ENCODE data around the gene EVI5.
"Not testable (repeated sequence)": the region's sequence is repeated elsewhere in the genome, so short reads cannot be mapped to it uniquely, and the experiment has no call there.

EVI5 gene

DNA sequence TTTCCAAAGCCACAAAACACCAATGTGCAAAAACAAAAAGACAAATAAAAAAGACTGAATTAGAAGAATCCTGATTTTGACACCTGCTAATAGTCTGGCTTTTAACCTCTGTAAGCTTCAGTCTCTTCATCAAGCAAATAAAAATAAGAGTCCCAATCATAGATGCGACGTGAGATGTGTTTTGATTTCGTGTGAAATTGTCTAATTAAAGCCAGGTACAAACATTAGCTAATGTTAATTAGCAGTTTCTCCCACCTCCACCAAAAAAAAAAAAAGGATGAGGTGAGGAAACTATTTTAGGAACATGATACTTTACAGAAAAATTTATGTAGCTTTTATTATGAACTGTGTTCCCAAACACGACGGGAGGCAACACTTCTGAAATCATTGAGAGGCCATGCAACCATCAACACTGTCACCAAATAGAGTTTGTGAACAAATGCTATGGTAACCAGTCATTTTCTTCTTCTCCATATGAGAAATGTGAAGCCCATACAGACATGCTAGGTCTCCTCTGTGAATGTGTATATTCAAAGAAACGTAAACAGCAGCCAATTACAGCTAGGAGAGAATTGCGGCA lies 6.7 kb upstream of the EVI5 start:
- ATAC-seq: no peak

DNA sequence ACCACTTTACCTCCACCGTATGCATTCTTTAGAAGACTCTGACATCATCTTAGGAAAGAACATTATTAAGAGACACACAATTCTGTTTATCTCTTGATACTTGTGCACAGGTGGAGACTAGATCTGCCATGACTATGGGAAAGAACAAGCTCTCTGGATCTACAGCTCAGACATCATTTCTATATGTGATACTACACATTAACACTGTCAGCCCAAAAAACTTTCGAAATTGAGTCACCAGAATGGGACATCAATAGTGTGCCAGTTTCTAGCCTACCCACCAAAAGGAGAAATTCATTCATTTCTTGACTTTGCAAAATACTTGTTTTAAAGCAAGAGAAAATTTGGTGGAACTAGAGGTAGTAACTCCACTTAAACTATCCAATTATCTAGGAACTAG lies 6.0 kb upstream of the EVI5 start:
- no peak for ATAC-seq

DNA sequence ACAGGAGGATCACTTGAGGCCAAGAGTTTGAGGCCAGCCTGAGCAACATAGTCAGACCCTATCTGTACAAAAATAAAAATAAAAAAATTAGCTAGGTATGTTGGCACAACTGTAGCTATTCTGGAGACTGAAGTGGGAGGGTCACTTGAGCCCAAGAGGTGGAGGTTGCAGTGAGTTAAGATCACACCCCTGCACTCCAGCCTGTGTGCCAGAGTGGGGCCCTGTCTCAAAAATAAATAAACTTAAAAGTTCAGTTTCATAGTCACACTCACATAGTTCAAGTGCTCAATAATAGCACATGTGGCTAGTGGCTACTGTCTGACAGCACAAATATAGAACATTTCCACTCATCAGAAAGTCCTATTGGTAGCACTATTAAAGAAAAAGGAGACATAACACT lies 5.2 kb upstream of the EVI5 start:
- no peak for ATAC-seq

DNA sequence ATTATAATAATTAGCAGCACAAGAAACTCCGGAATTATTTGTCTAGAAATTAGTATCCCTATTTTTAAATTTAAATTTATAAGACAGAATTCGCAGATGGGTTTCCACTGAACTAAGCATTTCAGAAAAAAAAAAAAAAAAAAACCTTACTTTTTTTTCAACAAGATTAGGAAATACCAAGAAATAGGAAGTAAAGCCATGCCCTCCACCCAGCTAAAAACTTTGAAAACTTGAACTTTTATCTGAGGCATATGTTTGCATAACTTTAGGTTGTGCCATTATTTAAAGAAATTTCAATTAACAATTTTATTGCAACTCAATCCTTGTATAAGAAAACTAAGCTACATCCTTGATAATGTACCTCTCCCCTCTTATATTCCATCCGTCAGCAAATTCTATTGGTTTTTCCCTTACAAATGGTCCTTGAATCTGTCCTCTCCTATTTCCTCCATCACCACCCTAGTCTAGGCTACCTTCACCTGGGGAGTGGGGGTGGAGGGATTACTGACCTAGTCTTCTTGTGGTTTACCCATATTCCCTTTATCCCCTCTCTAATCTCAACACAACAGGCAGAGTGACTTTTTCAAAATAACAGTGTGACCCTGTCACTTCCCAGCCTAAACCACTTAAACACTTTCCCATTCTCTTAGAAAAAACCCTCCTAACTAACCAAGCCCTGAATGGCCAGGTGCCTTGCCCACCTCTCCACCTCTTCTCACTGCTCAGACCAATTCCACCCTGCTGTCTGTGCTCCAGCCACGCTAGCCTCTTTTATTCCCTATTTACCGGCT lies 1.4 kb upstream of the EVI5 start:
- ATAC-seq: no peak

DNA sequence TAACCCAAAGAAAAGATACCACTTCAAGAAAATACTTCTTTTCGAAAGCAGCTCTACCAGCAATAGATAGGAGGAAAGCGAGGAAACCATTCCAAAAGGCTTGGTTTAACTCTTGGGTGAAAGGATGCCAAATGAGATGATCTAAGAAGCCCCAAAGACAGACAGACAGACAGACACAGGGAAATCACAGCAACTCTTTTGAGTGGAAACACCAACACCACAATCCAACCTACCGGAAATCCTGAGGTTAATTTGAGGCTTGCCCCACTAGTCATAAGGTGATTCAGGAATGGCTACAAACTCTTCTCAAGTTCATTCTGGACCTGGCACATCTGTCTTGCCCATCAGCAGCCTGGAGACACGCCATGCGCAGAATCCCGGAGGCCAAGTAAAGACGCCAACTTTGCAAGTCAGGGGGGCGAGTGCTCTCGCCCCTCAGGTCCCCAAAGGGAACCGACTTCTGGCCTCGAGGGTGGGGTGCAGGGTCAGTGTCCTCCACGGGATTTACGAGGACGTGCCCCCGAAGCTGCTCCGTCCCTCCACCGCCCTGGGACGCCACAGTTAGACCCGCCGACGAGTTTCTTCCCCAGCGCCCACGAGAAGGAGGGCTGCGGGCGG lies 778 bp downstream of the EVI5 start:
- no peak for ATAC-seq

DNA sequence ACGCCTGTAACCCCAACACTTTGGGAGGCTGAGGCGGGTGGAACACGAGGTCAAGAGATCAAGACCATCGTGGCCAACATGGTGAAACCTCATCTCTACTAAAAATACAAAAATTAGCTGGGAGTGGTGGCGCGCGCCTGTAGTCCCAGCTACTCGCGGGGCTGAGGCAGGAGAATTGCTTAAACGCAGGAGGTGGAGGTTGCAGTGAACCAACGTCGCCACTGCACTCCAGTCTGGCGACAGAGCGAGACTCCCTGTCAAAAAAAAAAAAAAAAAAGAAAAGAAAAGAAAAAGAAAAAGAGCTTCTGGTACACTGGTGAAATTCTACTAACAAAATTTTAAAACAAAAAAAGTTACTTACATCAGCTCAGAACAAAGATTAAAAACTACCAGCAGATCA lies 1.4 kb downstream of the EVI5 start:
- ATAC-seq: not testable (repeated sequence)

DNA sequence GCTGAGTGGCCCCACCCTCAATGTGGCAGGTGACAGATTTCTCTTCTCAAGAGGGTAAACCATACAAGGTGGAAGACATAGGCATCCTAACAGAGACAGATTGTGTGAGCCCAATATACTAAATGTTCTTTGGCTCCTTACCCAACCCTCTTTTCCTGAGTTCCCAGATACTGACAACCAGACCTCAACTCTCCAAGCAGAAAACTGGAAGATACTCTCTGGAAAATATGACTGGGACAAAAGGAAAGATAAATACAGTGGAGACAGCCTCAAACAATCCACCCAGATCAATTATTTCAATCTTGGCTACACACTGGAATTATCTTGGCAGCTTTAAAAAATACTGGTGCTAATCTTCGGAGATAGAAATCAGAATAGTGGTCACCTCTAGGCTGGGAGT lies 6.5 kb downstream of the EVI5 start:
- no peak for ATAC-seq

DNA sequence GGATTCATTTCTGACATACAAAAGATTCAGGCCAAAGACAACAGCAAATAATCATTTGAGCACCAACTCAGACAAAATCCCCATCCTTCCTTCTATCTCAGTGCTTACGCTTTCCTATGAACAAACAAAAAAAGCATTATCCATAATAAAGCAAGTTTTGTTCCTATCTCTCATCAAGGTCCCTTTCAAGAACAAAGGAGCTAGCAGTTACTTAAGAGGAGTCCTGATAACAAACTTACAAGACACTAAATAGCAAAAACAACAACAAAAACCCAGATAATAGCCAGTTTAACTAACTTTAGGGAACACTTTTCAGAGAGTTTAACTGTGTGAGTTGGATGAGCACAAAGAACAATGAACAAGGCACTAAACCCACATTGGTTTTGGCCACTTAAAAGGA lies 10.5 kb downstream of the EVI5 start:
- no peak for ATAC-seq

DNA sequence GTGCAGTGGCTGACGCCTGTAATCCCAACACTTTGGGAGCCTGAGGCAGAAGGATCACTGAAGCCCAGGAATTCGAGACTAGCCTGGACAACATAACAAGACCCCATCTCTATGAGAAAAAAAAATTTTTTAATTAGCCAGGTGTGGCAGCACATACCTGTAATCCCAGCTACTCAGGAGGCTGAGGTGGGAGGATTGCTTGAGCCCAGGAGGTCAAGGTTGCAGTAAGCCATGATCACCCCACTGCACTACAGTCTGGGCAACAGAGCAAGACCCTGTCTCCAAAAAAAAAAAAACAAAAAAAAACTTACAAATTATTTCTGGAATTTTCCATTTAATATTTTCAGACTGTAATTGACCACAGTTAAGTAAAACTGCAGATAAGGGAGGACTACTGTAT lies 11.2 kb downstream of the EVI5 start:
- not testable (repeated sequence) for ATAC-seq

DNA sequence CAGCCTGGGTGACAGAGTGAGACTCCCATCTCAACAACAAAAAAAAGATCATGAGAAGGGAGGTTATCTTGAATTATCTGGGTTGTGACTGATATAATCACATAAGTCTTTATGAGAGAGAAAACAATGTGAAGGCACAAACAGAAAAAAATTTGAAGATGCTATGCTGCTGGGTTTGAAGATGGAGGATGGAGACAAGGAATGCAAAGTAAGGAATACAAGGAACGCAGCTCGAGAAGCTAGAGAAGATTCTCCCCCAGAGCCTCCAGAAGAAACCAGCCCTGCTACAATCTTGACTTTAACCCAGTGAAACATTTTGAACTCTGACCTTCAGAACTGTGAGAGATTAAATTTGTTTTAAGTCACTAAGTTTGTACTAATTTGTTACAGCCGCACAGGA lies 15.1 kb downstream of the EVI5 start:
- no peak for ATAC-seq

DNA sequence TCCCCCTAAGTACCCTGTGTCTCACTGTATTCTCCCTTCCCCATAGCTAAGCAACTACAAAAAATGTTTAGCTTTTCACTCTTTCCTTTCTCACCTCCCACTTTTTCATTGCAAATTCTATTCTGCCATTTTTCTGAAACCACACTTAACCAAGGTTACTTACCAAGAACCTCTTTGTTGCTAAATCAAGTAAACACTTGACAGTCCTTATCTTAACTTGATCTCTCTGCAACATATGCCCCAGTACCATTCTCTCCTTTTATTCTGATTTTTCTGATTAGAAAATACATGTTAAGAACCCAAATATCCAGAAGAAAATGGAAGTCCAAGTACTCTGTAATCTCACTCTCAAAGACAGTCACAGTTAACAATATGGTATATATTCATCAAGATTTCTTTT lies 16.0 kb downstream of the EVI5 start:
- no peak for ATAC-seq

DNA sequence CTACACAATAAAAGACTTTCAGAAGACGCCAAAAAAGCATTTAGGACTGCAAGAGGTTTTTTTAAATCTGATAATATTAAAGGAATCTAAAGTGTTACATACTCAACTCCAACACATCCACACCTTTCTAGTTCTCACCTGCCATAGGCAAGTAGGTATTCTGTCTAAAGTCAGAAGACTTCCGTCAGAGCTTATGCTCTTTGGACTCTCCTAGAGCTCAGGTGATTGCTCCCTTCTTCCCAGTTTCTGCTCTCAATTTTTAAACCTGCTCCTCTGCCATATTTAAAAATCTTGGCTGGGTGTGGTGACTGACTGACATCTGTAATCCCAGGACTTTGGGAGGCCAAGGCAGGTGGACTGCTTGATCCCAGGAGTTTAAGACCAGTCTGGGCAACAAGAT lies 16.6 kb downstream of the EVI5 start:
- ATAC-seq: no peak

DNA sequence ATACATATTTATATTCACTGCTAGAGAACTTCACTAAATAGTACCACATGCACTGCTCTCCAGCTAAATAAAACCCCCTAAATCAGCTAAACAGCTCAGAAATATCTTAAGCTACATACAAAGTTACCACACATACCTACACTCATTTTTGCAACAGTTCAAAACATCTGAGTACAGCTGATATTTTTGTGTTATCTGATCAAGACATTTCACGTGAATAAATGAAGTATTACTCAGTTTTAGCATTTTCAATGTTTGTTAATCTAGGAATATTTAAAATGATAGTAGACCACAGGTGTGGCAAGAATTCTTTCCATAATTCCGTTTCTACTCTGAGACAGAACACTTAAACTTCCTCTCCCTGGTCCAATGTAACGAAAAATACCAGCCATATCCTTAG lies 20.8 kb downstream of the EVI5 start:
- no peak for ATAC-seq

DNA sequence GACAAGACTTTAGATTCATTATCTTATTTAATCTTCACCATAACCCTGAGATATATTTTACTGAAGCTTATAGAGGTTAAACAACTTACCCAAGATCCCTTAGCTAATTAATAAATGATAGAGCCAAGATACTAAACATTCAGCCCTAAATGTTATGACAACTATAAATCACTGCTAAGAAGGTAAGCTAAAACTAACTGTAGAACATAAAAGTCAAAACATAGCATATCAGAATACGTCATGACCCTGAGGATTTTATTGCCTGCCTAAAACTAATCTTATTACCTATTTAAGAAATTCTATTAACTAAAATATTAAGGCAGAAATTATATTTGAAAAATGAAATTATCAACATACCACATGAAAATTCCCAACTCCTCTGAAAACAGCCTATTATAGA lies 22.6 kb downstream of the EVI5 start:
- ATAC-seq: no peak

DNA sequence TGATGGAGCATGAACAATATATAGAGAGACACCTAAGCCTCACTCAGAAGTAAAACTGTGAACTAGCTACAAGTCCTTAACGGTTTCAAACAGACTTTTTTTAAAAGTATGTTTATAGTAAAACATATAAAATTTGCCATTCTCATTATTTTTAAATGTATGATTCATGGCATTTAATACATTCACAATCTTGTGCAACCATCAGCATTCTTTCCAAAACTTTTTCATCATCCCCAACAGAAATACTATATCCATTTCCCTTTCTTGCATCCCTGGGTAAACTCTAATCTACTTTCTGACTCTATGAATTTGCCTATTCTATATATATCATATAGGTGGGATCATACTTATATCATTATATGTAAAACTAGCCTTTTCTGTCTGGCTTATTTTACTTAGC lies 25.5 kb downstream of the EVI5 start:
- ATAC-seq: no peak

DNA sequence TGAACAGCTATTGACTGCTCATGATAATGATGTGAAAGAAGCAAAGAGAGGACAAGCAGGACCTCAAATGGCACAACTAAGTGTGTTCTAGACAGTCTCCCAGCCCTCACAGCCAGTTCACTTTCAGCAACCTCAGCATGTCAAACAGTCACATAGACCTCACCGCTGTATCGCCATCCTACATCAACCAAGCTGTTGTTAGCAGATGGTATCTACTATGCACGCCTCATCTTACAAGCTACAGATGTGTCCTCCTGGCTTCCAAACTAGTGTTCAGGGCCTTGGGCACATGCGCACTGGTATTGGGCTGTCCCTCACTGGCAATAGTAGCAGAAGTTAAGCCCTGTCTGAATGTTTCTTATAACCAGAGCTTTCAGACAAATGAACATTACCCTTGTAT lies 28.4 kb downstream of the EVI5 start:
- ATAC-seq: no peak

DNA sequence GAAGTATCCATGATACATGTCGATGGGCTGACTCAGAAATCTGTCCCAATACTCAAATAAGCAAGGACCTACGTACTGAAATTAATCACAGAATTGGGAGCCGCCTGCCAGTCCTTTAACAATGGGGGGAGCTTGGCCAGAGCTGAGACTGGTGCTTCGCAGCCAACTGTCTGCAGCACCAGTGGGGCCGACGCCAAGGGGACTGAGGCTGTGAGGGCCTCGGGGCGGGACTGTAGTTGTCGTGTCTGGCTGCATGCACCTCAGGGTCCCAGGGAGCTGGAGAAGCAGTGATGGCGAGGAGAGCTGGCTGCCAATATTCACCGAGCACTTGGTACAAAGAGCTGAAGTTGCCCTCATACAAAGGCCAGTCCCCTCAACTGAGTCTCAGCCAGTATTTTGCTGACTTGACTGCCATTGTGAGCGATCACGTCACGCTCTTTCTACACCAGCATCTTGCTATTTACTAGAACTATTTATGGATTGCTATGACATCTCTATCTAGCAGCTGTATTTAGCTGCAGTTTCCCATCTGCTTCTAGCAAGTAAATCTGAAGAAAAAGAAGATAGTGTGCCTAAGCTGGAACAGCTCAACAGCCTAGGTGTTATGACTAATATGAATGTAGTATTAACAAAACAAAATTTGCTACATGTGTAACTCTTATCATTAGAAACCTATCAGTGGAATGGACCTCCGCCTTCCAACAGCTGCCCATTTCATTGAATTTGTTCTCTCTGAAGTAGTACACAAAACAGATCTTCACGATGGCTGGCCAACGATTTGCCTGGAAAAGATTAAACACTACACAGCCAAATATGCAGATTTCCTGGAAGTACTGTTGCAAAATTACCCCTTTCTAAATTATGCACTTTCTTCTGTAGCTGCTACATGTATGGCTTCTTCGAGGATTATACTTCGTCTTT lies 29.1 kb downstream of the EVI5 start:
- no peak for ATAC-seq

DNA sequence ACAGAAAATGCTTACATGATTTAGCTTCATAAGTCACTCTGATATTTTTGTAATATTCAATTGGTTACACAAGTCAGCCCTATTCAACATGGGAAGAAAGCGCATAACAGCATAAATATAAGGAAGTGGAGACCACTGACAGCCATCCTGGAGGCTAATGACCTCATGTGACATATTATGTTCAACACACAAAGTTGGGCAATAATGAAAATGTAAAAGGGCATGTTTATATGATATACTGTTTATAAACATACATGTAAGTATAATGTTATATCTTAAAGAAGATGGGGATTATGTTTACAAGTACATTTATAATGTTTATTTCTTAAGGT lies 30.2 kb downstream of the EVI5 start:
- no peak for ATAC-seq

DNA sequence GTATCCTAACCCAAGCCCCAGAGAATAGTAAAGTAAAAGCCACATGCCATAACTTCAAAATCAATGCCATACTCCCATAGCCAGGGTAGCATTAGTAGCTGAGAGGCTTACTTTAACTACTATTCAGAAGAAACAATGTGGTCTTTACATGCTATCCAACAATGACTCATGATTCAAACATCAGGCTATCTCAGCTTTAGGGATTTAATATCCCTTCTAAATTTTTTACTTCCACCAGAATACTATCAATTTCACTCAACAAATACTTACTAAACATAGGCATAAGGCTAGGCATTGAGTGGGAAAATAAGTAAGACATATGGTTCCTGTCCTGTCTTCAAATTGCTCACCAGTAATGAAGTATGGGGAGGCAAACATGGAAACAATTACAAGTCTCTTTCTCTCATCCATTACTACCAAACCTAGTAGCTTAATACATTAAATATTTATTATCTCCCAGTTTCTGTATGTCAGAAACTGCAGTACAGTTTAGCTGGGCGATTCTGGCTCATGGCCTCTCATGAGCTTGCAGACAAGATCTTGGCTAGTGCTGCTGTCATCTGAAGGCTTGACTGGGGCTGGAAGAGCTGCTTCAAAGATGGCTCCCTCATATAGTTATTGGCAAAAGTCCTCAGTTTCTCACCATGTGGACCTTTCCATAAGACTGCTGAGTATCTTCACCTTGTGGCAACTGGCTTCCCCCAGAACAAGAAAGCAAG lies 30.7 kb downstream of the EVI5 start:
- no peak for ATAC-seq

DNA sequence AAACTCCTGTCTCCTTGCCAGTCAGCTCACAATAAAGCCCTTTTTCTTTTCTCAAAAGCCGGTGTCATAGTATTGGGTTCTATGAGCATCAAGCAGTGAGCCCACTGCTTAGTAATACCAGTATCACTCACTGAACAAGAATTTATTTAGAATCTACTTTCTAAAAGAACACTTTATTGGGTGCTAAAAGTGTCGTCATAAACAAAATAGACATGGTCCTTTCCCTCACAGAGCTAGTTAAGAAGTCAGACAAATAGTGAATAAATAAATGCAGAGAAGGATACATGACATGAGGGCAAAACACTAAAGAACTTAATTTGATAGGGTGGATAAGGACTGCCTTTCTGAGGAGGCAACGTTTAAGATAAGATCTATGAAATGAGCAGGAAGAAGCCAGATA lies 32.2 kb downstream of the EVI5 start:
- no peak for ATAC-seq

DNA sequence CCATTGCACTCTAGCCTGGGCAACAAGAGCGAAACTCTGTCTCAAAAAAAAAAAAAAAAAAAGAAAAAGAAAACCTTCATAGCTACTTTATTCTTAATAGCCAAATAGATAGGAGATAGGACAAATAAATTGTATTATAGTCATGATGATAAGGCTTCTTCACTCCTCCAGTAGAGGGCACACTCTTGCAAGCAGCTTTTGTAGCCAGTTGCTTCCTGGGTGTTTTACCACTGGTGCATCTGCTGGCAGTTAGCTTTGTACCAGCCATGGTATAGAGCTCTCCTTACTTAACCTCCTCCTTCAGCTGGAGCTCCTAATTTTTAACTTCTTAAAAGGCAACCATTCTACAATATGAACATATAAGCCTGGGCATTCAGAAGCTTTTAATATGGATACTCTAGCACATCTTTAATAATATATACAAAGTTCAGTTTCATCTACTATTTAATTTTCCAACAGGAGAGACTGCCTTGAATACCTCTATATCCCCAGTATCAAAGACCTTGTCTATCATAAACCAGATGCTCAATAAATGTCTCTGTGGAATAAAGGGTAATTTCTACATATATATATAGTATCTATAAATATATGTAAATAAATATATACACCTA lies 35.8 kb downstream of the EVI5 start:
- peak in 1 of 2 donors; percentile 66 for ATAC-seq

DNA sequence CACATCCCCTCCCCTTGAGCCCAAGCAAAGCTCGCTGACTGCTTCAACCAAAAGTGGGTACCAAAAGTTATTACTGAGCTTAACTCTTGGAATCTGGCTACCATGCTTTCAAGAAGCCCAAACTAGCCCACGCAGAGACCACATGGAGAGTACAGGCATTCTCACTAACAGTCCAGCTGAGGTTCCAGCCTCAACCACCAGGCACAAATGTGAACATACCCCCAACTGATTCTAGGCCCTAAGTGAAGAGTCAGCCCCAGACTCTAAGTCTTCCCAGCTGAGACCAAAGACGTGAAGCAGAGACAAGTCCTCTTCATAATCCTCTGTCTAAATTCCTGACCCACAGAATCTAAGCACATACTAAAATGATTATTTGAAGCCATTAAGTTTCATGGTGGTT lies 36.8 kb downstream of the EVI5 start:
- no peak for ATAC-seq
